HTERT RPE-1 (cell line): ENCODE results near the gene SPX.

Experiments
- in situ Hi-C: fragments of 300-500 bp; cut with MboI; formaldehyde crosslinking; loops from 4 replicates; pipeline ENCODE4 v1.14.3; 2020; ENCODE audit warnings: low sequenced_read_pairs

Gene SPX

GRCh38 chr12:21526053-21526452 lies at the start of gene SPX:
TSS of gene SPX (plus strand) at chr12:21526296. CDS start at chr12:21526473, 177 bp downstream.
- in situ Hi-C loops, result no loop called here

- in situ Hi-C loops, result no loop called here
These were observed 49.1 kb upstream of the SPX start for GRCh38 chr12:21476949-21477348.

GRCh38 chr12:21478756-21479455 lies 47.2 kb upstream of the SPX start:
- in situ Hi-C loops, result no loop called here

GRCh38 chr12:21483531-21483930 lies 42.6 kb upstream of the SPX start:
- in situ Hi-C loops, result no loop called here

- in situ Hi-C loops, result no loop called here
These were observed 40.1 kb upstream of the SPX start for GRCh38 chr12:21485998-21486397.

GRCh38 chr12:21499765-21500164 lies 26.3 kb upstream of the SPX start:
- in situ Hi-C loops, result no loop called here

- in situ Hi-C loops, result no loop called here
These were observed 25.3 kb upstream of the SPX start for GRCh38 chr12:21500786-21501257.

GRCh38 chr12:21501258-21502163 lies 24.6 kb upstream of the SPX start, which contains the start of the genes GOLT1B and RECQL:
TSS of gene GOLT1B (plus strand) at chr12:21501789. CDS start at chr12:21501924, 135 bp downstream.
TSS of gene RECQL (minus strand) at chr12:21501635. CDS start at chr12:21499570, 2,065 bp downstream.
- in situ Hi-C loops, result no loop called here

- in situ Hi-C loops, result no loop called here
These were observed 24.0 kb upstream of the SPX start for GRCh38 chr12:21502164-21502496.

GRCh38 chr12:21502872-21503271 lies 23.2 kb upstream of the SPX start:
- in situ Hi-C loops, result no loop called here

GRCh38 chr12:21505888-21506287 lies 20.2 kb upstream of the SPX start:
- in situ Hi-C loops, result no loop called here

GRCh38 chr12:21507849-21508248 lies 18.2 kb upstream of the SPX start:
- in situ Hi-C loops, result no loop called here

GRCh38 chr12:21509768-21510167 lies 16.3 kb upstream of the SPX start:
- in situ Hi-C loops, result no loop called here

GRCh38 chr12:21516281-21516680 lies 9.8 kb upstream of the SPX start:
- in situ Hi-C loops, result no loop called here

GRCh38 chr12:21518451-21518850 lies 7.6 kb upstream of the SPX start:
- in situ Hi-C loops, result no loop called here

GRCh38 chr12:21521541-21521940 lies 4.6 kb upstream of the SPX start:
- in situ Hi-C loops, result no loop called here

- in situ Hi-C loops, result no loop called here
These were observed 2.9 kb upstream of the SPX start for GRCh38 chr12:21523148-21523547.

- in situ Hi-C loops, result no loop called here
These were observed 737 bp downstream of the SPX start for GRCh38 chr12:21526721-21527345.

- in situ Hi-C loops, result no loop called here
These were observed 1.5 kb downstream of the SPX start for GRCh38 chr12:21527451-21528180.

- in situ Hi-C loops, result no loop called here
These were observed 2.9 kb downstream of the SPX start for GRCh38 chr12:21528953-21529352.

- in situ Hi-C loops, result no loop called here
These were observed 3.4 kb downstream of the SPX start for GRCh38 chr12:21529456-21529855.
